Ectodermal cell (in vitro differentiated cells): Measurements from ENCODE around the gene PIK3CG.
"Not testable (repeated sequence)": the region's sequence is repeated elsewhere in the genome, so short reads cannot be mapped to it uniquely, and the experiment has no call there.

Experiments used
- H3K27ac ChIP-seq: 2 replicates; pipeline ENCODE4 v1.7.0; 2013; ENCODE audit warnings: mild to moderate bottlenecking, low read depth, low read length; ENCODE audit not compliant: insufficient read depth, poor library complexity, severe bottlenecking
- H3K27me3 ChIP-seq: 2 replicates; pipeline ENCODE4 v1.7.0; 2013; ENCODE audit warnings: mild to moderate bottlenecking, low read length; ENCODE audit not compliant: insufficient read depth, control insufficient read depth, poor library complexity, severe bottlenecking
- H3K36me3 ChIP-seq: one replicate; pipeline ENCODE4 v1.7.0; 2013; ENCODE audit warnings: low read length; ENCODE audit not compliant: control insufficient read depth, insufficient read depth
- H3K4me1 ChIP-seq: one replicate; pipeline ENCODE4 v1.7.0; 2013; ENCODE audit warnings: low read length; ENCODE audit not compliant: control insufficient read depth, insufficient read depth
- H3K4me3 ChIP-seq: 2 replicates; pipeline ENCODE4 v1.7.0; 2013; ENCODE audit warnings: low read depth, low read length, control low read depth; ENCODE audit not compliant: insufficient read depth
- H3K9me3 ChIP-seq: 2 replicates; pipeline ENCODE4 v1.7.0; 2013; ENCODE audit warnings: mild to moderate bottlenecking, low read length, moderate library complexity; ENCODE audit not compliant: control insufficient read depth
- WGBS, 2 experiments: methylation state at CpG; one replicate each; pipeline ENCODE4 v1.1.7; 2013; ENCODE audit warnings: missing lambda C conversion rate in 2 of 2; 5-methylcytosine and 5-hydroxymethylcytosine counted together

Gene PIK3CG

GRCh38 chr7:106936236-106936635, 71.2 kb downstream of the PIK3CG start:
- H3K4me1 ChIP-seq, result no peaks in the 10 kb centered on the region
- no peaks in the 10 kb centered on the region for H3K9me3 ChIP-seq
- H3K36me3 ChIP-seq, result no peaks in the 10 kb centered on the region
- no peak overlapping the region for H3K27ac ChIP-seq
- WGBS, 2 experiments, result 87 to 93% methylated on average over 4 to 6 of the region's 6 CpGs
- H3K27me3 ChIP-seq, result no peaks in the 10 kb centered on the region
- no peak overlapping the region for H3K4me3 ChIP-seq

GRCh38 chr7:106938122-106938521, 73.0 kb downstream of the PIK3CG start:
- H3K27ac ChIP-seq, H3K4me1 ChIP-seq, H3K36me3 ChIP-seq, H3K27me3 ChIP-seq, H3K4me3 ChIP-seq, H3K9me3 ChIP-seq: not testable (repeated sequence)
- 91 to 94% methylated on average over 6 to 7 of the region's 7 CpGs for WGBS, 2 experiments

DNA sequence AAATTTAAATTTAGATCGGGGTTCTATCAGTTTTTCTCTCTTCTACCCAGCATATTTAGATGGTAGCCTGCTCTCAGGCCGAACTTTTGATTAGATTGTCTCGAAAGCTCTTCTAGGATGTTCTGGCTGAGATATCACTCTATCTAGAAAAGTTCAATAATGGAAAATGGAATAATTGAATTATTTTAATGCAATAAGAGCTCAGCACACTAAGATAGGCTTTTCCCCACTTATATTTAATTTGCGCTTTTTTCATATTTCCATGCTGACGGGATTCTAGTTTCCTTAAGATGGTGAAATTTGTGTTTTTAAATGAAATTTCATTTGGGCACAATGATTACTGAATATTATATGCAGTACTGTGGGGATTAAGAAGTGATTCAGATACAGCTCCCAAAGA, 73.7 kb downstream of the PIK3CG start:
- H3K36me3 ChIP-seq, result no peaks in the 10 kb centered on the region
- H3K27me3 ChIP-seq, result no peaks in the 10 kb centered on the region
- H3K4me1 ChIP-seq, result no peaks in the 10 kb centered on the region
- 92 to 96% methylated on average over 4 of the region's 5 CpGs for WGBS, 2 experiments
- no peaks in the 10 kb centered on the region for H3K9me3 ChIP-seq
- H3K4me3 ChIP-seq, result no peak overlapping the region
- H3K27ac ChIP-seq, result no peak overlapping the region

DNA sequence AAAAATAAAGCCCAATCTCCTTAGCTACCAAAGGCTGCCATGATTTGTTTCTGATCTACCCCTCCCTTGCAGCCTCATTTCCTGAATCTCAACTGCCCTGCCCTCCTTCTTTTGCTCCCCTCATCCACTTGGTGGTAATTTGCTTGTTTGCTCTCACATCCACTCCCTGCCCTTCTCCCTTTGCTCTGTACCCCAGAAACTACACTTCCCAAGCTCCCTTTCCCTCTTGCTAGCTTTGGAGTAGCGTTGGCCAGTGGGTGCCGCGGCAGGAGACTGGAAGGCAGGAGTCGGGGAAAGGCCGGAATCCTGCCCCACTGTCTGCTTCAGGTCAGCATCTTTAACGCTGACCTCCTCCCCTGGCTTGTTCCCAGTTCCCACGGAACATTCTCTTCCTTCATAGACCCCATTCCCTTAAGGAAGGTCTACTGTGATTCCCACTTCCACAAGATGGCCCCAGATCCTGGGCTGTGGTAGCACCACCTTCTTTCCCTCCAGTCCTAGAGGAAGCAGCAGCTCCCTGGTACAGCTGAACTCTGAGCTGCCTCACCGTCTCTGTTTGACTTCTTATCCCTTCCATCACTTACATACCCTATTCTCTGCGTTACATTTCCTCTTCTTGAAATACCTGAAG, 79.1 kb downstream of the PIK3CG start:
- H3K36me3 ChIP-seq, result no peaks in the 10 kb centered on the region
- no peaks in the 10 kb centered on the region for H3K4me1 ChIP-seq
- no peaks in the 10 kb centered on the region for H3K27me3 ChIP-seq
- H3K27ac ChIP-seq, result no peak overlapping the region
- H3K9me3 ChIP-seq, result no peaks in the 10 kb centered on the region
- WGBS, 2 experiments, result 93% methylated on average over 9 of the region's 9 CpGs
- H3K4me3 ChIP-seq, result no peak overlapping the region

DNA sequence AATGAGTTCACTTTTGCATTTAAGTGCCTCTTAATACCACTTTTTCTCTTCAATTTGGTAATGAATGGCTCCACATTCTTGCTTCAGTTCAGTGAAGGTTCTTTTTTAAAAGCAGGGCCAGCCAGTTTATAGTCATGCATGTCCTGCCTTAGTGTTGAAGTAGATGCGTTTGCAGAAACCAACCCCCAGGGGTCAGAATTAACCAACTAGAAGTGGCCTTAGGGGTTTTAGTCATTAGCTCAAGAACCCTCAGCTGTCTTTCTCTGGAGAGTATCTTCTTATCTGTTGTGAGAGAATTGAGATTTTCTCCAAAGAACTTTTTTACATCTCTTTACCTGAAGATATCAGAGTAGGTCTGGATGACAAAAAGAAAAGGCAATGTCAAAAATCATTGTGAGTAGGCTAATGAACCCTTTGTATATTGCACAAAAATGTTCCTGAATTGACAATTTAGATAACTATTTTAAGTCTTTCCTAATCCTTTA, 82.2 kb downstream of the PIK3CG start:
- whole genome bisulfite sequencing, 2 experiments, result 0% methylated on average over 1 of the region's 1 CpG
- H3K36me3 ChIP-seq, result no peaks in the 10 kb centered on the region
- H3K4me3 ChIP-seq, result no peak overlapping the region
- H3K9me3 ChIP-seq, result no peaks in the 10 kb centered on the region
- H3K27me3 ChIP-seq, result no peaks in the 10 kb centered on the region
- H3K4me1 ChIP-seq, result no peaks in the 10 kb centered on the region
- no peak overlapping the region for H3K27ac ChIP-seq

DNA sequence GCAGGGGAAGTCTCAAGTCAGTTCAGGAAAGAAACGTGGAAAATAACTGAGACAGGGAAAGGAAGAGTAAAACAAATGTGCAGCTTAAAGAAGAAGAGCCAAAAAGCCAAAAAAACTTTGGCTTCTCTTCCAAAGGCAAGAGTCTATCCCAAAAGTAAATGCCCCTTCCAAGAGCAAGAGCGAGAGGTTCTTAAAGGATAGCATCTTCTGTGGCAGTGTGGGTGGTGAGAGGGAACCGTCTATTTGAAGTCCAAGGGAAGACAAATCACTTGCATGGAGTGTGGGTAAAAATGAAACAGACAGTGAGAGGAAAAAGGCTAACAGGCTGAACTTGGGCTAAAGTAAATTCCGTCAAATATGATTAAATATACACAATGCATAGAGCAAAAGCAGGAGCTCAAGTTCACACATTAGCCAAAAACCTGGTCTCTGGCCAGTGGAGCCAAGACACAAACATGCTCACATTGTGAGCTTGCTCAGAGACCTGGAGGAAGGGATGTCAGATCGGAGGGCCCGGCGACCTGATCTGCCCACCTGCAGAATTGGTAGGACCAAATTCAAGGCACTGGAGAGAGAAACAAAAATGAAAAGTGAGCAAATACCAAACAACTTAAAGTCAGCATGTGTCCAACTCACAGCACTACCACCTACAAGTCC, 87.0 kb downstream of the PIK3CG start:
- Histone ChIP-seq H3K9me3 (no peaks in the 10 kb centered on the region), H3K4me1 (no peaks in the 10 kb centered on the region), H3K36me3 (no peaks in the 10 kb centered on the region), H3K27ac (no peak overlapping the region), H3K4me3 (no peak overlapping the region), H3K27me3 (no peaks in the 10 kb centered on the region)
- 92 to 94% methylated on average over 7 of the region's 7 CpGs for WGBS, 2 experiments

GRCh38 chr7:106952658-106953231, 87.7 kb downstream of the PIK3CG start:
- Histone ChIP-seq H3K36me3 (no peaks in the 10 kb centered on the region), H3K4me1 (no peaks in the 10 kb centered on the region), H3K27me3 (no peaks in the 10 kb centered on the region), H3K27ac (no peak overlapping the region), H3K4me3 (no peak overlapping the region), H3K9me3 (no peaks in the 10 kb centered on the region)
- 84 to 88% methylated on average over 4 to 5 of the region's 5 CpGs for WGBS, 2 experiments

GRCh38 chr7:106954840-106955239, 89.8 kb downstream of the PIK3CG start:
- Histone ChIP-seq H3K4me1 (no peaks in the 10 kb centered on the region), H3K27ac (no peak overlapping the region), H3K9me3 (no peaks in the 10 kb centered on the region), H3K36me3 (no peaks in the 10 kb centered on the region), H3K4me3 (no peak overlapping the region), H3K27me3 (no peaks in the 10 kb centered on the region)
- WGBS, 2 experiments, result 95 to 100% methylated on average over 2 of the region's 2 CpGs

GRCh38 chr7:106955857-106956256, 90.8 kb downstream of the PIK3CG start:
- H3K9me3 ChIP-seq, H3K36me3 ChIP-seq: not testable (repeated sequence)
- 75% methylated on average over 1 of the region's 1 CpG; no CpG with 5 or more reads in 1 of the 2 experiments for WGBS, 2 experiments

More at GRCh38 chr7:106955857-106956256, 90.8 kb downstream of the PIK3CG start:
- not testable (repeated sequence) for H3K4me3 ChIP-seq, H3K4me1 ChIP-seq, H3K27me3 ChIP-seq, H3K27ac ChIP-seq
